Fibroblast of peridontal ligament (primary cell): ENCODE results near the gene MTRR.
"Not testable (repeated sequence)": the region's sequence is repeated elsewhere in the genome, so short reads cannot be mapped to it uniquely, and the experiment has no call there.

Experiments
- DNase-seq: peaks from one replicate; pipeline ENCODE4 v3.0.0-alpha.2; 2010; ENCODE audit errors: extremely low read depth

The MTRR gene

GRCh38 chr5:7897014-7897600, 28.2 kb downstream of the MTRR start:
- peak; percentile 72 for DNase-seq

GRCh38 chr5:7902201-7902600, 33.3 kb downstream of the MTRR start:
- peak; percentile 27 for DNase-seq

- DNase-seq, result no peak
These were observed 34.0 kb downstream of the MTRR start for GRCh38 chr5:7902666-7903625.

- DNase-seq, result peak; percentile 60
These were observed 35.2 kb downstream of the MTRR start for GRCh38 chr5:7904170-7904569.

- DNase-seq, result no peak
These were observed 38.7 kb downstream of the MTRR start for GRCh38 chr5:7907612-7908011.

- no peak for DNase-seq
These were observed 39.4 kb downstream of the MTRR start for GRCh38 chr5:7908317-7908716.

GRCh38 chr5:7910738-7911428, 41.9 kb downstream of the MTRR start:
- no peak for DNase-seq

- DNase-seq, result not testable (repeated sequence)
These were observed 42.5 kb downstream of the MTRR start for GRCh38 chr5:7911429-7911771.

- peak; percentile 81 for DNase-seq
These were observed 47.3 kb downstream of the MTRR start for GRCh38 chr5:7916171-7916804.

- no peak for DNase-seq
These were observed 48.5 kb downstream of the MTRR start for GRCh38 chr5:7917130-7918123.

- peak; percentile 87 for DNase-seq
These were observed 57.2 kb downstream of the MTRR start for GRCh38 chr5:7925961-7926695.

- DNase-seq, result no peak
These were observed 57.8 kb downstream of the MTRR start for GRCh38 chr5:7926720-7927119.

- peak; percentile 58 for DNase-seq
These were observed 58.8 kb downstream of the MTRR start for GRCh38 chr5:7927466-7928375.

- no peak for DNase-seq
These were observed 61.1 kb downstream of the MTRR start for GRCh38 chr5:7930011-7930410.

GRCh38 chr5:7941692-7942091, 72.7 kb downstream of the MTRR start:
- DNase-seq, result no peak

- DNase-seq, result no peak
These were observed 78.4 kb downstream of the MTRR start for GRCh38 chr5:7947301-7947700.
